SK-N-SH (cell line): ENCODE results near the gene CYB561. TPM values are rescaled to one million over a fixed set of nuclear protein-coding genes. Genes with fewer than 3 reads are reported as not detected.

Experiments
- CTCF ChIA-PET: fragments of 300-600, 350-600 bp; formaldehyde crosslinking; extraction: SDS; loops from one replicate; lab custom pipeline; 2021; lab: Yijun Ruan, JAX
- POLR2A ChIA-PET: fragments of 350-600 bp; sonication (Branson Sonifier 250); formaldehyde crosslinking; extraction: SDS; loops from one replicate; lab custom pipeline; 2020; ENCODE audit warnings: antibody characterized with exemption, inconsistent platforms; lab: Yijun Ruan, JAX
- DNase-seq: peaks from one replicate; pipeline ENCODE4 v3.0.0; 2012
- H2AFZ ChIP-seq: fragments of 200-600 bp; sonication (generic); 2 replicates; pipeline ENCODE4 v1.8.1; 2016; ENCODE audit warnings: antibody characterized with exemption, mild to moderate bottlenecking, low read depth
- H3F3A ChIP-seq: fragments of 200-600 bp; sonication (generic); replicated peaks from 2 replicates; pipeline ENCODE3; 2016; ENCODE audit warnings: antibody characterized with exemption, mild to moderate bottlenecking; ENCODE audit not compliant: insufficient read depth
- H3K27ac ChIP-seq, 2 experiments: fragments of 200-500 bp in 1 of 2; fragments of 200-600 bp in 1 of 2; sonication (Bioruptor generic) in 1 of 2; sonication (generic), shearing (Covaris generic) in 1 of 2; 2 replicates each; pipeline versions ENCODE4 v1.5.1 to v1.6.1; 2014 to 2016; ENCODE audit warnings: low read depth in 2 of 2, inconsistent platforms in 1 of 2, low read length in 1 of 2, mild to moderate bottlenecking in 1 of 2, mixed read lengths in 1 of 2
- H3K27me3 ChIP-seq: fragments of 200-600 bp; sonication (generic), shearing (Covaris generic); 2 replicates; pipeline ENCODE4 v1.6.1; 2016; ENCODE audit warnings: mixed run types; ENCODE audit not compliant: insufficient read depth
- H3K36me3 ChIP-seq, 2 experiments: fragments of 200-500 bp in 1 of 2; fragments of 200-600 bp in 1 of 2; sonication (Bioruptor generic) in 1 of 2; sonication (generic) in 1 of 2; replicated peaks in 1 of 2; 2 replicates each; pipeline versions ENCODE3 to v1.5.1; 2014 to 2016; ENCODE audit warnings: low read length in 1 of 2, mild to moderate bottlenecking in 1 of 2; ENCODE audit not compliant: insufficient read depth in 2 of 2, control insufficient read depth in 1 of 2
- H3K4me1 ChIP-seq, 2 experiments: fragments of 200-500 bp in 1 of 2; fragments of 200-600 bp in 1 of 2; sonication (Bioruptor generic) in 1 of 2; sonication (generic), shearing (Covaris generic) in 1 of 2; 2 replicates each; pipeline versions ENCODE4 v1.5.1 to v1.6.1; 2014 to 2016; ENCODE audit warnings: low read depth in 1 of 2, low read length in 1 of 2, mixed run types in 1 of 2; ENCODE audit not compliant: insufficient read depth in 2 of 2, control insufficient read depth in 1 of 2
- H3K4me2 ChIP-seq: fragments of 200-600 bp; sonication (generic), shearing (Covaris generic); 2 replicates; pipeline ENCODE4 v1.6.1; 2017; ENCODE audit warnings: mixed run types
- H3K4me3 ChIP-seq, 2 experiments: fragments of 200-500 bp in 1 of 2; fragments of 200-600 bp in 1 of 2; sonication (Bioruptor generic) in 1 of 2; sonication (generic), shearing (Covaris generic) in 1 of 2; 2 replicates each; pipeline versions ENCODE4 v1.5.1 to v1.8.1; 2014 to 2016; ENCODE audit warnings: low read depth in 2 of 2, inconsistent platforms in 1 of 2, low read length in 1 of 2, mild to moderate bottlenecking in 1 of 2, mixed read lengths in 1 of 2, moderate library complexity in 1 of 2
- H3K79me2 ChIP-seq: fragments of 200-600 bp; sonication (generic); 2 replicates; pipeline ENCODE4 v1.8.1; 2017; ENCODE audit warnings: mild to moderate bottlenecking; ENCODE audit not compliant: insufficient read depth
- H3K9ac ChIP-seq: fragments of 200-600 bp; sonication (generic); 2 replicates; pipeline ENCODE4 v1.6.1; 2017; ENCODE audit warnings: mixed run types
- H3K9me2 ChIP-seq: fragments of 200-600 bp; sonication (generic); 2 replicates; pipeline ENCODE4 v1.6.1; 2017; ENCODE audit warnings: mixed run types
- H3K9me3 ChIP-seq: fragments of 200-600 bp; sonication (generic); 2 replicates; pipeline ENCODE4 v1.6.1; 2017; ENCODE audit warnings: mixed run types, mild to moderate bottlenecking, moderate library complexity
- H4K20me1 ChIP-seq: fragments of 200-600 bp; sonication (generic); 2 replicates; pipeline ENCODE4 v1.6.1; 2017; ENCODE audit warnings: mild to moderate bottlenecking, mixed run types; ENCODE audit not compliant: insufficient read depth
- CHD2 ChIP-seq: fragments of 150-350 bp; IDR thresholded peaks from 2 replicates; pipeline ENCODE4 v1.6.1; 2018; ENCODE audit warnings: low read length; ENCODE audit not compliant: partially characterized antibody
- ELF1 ChIP-seq: IDR thresholded peaks from 2 replicates; pipeline ENCODE4 v1.4.0; 2012
- GATA2 ChIP-seq: sonication (generic); formaldehyde crosslinking; IDR thresholded peaks from 2 replicates; pipeline ENCODE4 v1.5.0; 2020; ENCODE audit warnings: mild to moderate bottlenecking, missing genetic modification reagents
- NFIC ChIP-seq: IDR thresholded peaks from 2 replicates; pipeline ENCODE4 v1.4.0; 2012; ENCODE audit warnings: borderline replicate concordance
- POLR2AphosphoS5 ChIP-seq: IDR thresholded peaks from 2 replicates; pipeline ENCODE4 v1.6.1; 2012; ENCODE audit warnings: low read depth, low read length
- RAD21 ChIP-seq: IDR thresholded peaks from 2 replicates; pipeline ENCODE4 v1.6.1; 2012; ENCODE audit warnings: mild to moderate bottlenecking, low read length
- SIN3A ChIP-seq: IDR thresholded peaks from 2 replicates; pipeline ENCODE4 v1.6.1; 2012; ENCODE audit warnings: low read depth, mild to moderate bottlenecking, low read length, moderate library complexity, borderline replicate concordance
- WGBS: methylation state at CpG from one replicate; pipeline ENCODE4 v1.1.6; 2017; ENCODE audit warnings: low lambda C conversion rate; 5-methylcytosine and 5-hydroxymethylcytosine counted together
- polyA plus RNA-seq, 3 experiments: library from polyadenylated mRNA; depleted of rRNA; stranded (reverse); fragments of >200 nt; gene quantifications; 2 replicates each; pipeline ENCODE4 v1.2.3, GENCODE V29; 2012
- TF ChIP-seq, protein P1 (sequence below): fragments of 200-600 bp; sonication (generic); IDR thresholded peaks from 2 replicates; pipeline ENCODE4 v1.6.1; 2017; ENCODE audit warnings: antibody characterized with exemption, mild to moderate bottlenecking, moderate library complexity

The CYB561 gene
- polyA plus RNA-seq, 1 of the 3 experiments (the other 2 are of a cell fraction): 28.3 TPM

DNA sequence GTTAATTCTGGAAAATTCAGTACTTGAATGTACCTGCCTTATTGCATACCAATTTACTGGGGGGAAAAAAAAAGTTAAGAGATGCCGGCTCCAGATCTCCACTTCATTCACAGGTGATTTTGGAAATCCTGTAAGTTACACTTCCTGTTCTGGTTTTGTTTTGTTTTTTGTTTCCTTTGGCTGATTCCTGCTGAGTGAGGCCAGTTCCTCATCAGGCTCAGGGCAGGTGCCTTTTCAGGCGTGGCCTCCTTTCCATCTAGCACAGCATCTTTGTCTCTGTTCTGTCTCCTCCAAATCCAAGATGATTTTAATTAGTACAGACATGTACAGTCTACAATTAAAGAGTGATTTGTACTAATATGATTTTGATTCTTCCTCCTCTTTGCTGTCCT is 19.2 kb downstream of the CYB561 start:
- Histone ChIP-seq H2AFZ (no peak overlapping the region), H3K9me3 (no peaks in the 10 kb centered on the region), H4K20me1 (no peaks in the 10 kb centered on the region)
- no peak for TF ChIP-seq SIN3A
- no peak for TF ChIP-seq GATA2 (CRISPR knock-in tag)
- TF ChIP-seq, all 33 proteins: peak for 0
- POLR2A ChIA-PET: interaction anchor here (0.9 to 13.8 kb wide), 5 partner anchors 8 to 274 kb away, joined by 3 to 572 read pairs (median 14); partner anchors contain the start of genes ACE, CYB561 and MAP3K3
- no peak for DNase-seq
- CTCF ChIA-PET: interaction anchor here (0.9 to 27.2 kb wide), 21 partner anchors 8 to 723 kb away, joined by 3 to 827 read pairs (median 23); partner anchors contain the start of genes ACE, CCDC47, CYB561 and DDX42
- H3K4me2 ChIP-seq: no peak overlapping the region
- no peak overlapping the region for H3K4me3 ChIP-seq
- 93% methylated on average over 2 of the region's 2 CpGs for WGBS
- no peak overlapping the region for H3K9ac ChIP-seq
- H3K4me1 ChIP-seq: peaks cover 4 to 62% of the 10 kb centered on the region in 2 experiments; a peak in 3 of 4 replicates
- peaks cover 14 to 55% of the 10 kb centered on the region in 2 experiments for H3K36me3 ChIP-seq
- peaks cover 34% of the 10 kb centered on the region for H3F3A ChIP-seq
- no peaks in the 10 kb centered on the region for H3K27me3 ChIP-seq
- peak overlapping the region in 1 of 2 experiments; percentile 77; a peak in 2 of 4 replicates for H3K27ac ChIP-seq
- no peaks in the 10 kb centered on the region for H3K79me2 ChIP-seq
- H3K9me2 ChIP-seq: no peaks in the 10 kb centered on the region

DNA sequence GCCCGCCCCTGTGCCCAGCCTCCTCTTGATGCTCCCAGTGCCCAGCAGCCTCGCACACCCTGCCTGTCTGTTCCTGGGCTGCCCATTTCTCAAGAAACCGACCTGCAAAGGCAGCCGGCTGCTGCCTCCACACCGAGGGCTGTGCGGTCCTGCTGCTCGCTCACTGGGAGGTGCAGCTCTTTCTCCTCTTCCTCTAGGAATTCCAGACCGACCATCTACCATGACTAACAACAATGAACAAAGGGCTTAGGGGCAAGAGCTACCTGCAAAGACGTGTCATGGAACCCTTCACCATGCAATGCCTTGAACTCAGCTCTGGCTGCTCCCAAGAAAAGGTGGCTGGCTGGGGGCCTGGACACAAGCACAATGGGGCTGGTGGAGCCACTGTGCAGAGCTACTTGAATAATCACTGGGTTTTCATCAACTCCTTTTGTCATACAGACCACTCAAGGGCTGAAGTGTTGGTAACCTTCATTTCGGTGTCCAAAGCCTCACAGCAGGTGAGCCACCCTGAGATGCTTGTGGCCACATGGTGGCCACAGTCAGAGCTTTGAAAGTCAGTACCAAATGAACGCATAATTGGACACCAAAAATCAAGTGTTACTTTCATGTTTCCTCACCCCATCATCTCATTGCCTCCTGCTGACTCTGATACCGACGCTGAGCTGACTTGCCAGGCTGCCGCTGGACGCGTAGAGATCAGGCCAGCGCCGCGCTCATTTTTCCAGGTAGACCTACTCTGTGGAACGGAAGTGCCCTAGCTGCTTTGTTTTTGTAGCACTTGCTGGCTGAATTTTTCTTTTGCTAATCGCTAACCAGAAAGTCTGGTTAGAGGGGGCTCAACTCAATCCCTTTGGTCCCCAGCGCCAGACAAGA is 19.8 kb downstream of the CYB561 start:
- CTCF ChIA-PET: interaction anchor here (0.6 to 27.2 kb wide), 89 partner anchors 11 to 725 kb away, joined by 3 to 827 read pairs (median 6); partner anchors contain the start of genes ACE, CCDC47, CYB561 and DCAF7

More for the DNA sequence above, 19.8 kb downstream of the CYB561 start:
- no peak for TF ChIP-seq CHD2
- TF ChIP-seq ELF1: no peak
- peak; percentile 13; the same call in 1 of the 2 replicates for TF ChIP-seq RAD21
- no peak; the same call in none of the 2 replicates for TF ChIP-seq POLR2AphosphoS5
- TF ChIP-seq, protein P1, sequence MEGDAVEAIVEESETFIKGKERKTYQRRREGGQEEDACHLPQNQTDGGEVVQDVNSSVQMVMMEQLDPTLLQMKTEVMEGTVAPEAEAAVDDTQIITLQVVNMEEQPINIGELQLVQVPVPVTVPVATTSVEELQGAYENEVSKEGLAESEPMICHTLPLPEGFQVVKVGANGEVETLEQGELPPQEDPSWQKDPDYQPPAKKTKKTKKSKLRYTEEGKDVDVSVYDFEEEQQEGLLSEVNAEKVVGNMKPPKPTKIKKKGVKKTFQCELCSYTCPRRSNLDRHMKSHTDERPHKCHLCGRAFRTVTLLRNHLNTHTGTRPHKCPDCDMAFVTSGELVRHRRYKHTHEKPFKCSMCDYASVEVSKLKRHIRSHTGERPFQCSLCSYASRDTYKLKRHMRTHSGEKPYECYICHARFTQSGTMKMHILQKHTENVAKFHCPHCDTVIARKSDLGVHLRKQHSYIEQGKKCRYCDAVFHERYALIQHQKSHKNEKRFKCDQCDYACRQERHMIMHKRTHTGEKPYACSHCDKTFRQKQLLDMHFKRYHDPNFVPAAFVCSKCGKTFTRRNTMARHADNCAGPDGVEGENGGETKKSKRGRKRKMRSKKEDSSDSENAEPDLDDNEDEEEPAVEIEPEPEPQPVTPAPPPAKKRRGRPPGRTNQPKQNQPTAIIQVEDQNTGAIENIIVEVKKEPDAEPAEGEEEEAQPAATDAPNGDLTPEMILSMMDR: no peak
- TF ChIP-seq NFIC: no peak
- no peaks in the 10 kb centered on the region for H3K9me3 ChIP-seq
- no peak for DNase-seq
- H3K9me2 ChIP-seq: no peaks in the 10 kb centered on the region
- peaks cover 29% of the 10 kb centered on the region for H3F3A ChIP-seq
- no peaks in the 10 kb centered on the region for H4K20me1 ChIP-seq
- peaks cover 0 to 56% of the 10 kb centered on the region in 2 experiments; a peak in 3 of 4 replicates for H3K4me1 ChIP-seq
- peak overlapping the region in 1 of 2 experiments; percentile 77; a peak in 2 of 4 replicates for H3K27ac ChIP-seq
- POLR2A ChIA-PET: interaction anchor here (0.6 to 13.8 kb wide), 16 partner anchors 9 to 348 kb away, joined by 3 to 572 read pairs (median 5); partner anchors contain the start of genes ACE, CYB561, DCAF7 and DDX42
- no peaks in the 10 kb centered on the region for H3K27me3 ChIP-seq
- H3K9ac ChIP-seq: no peak overlapping the region
- no peak overlapping the region for H3K4me3 ChIP-seq
- no peak overlapping the region for H2AFZ ChIP-seq
- H3K36me3 ChIP-seq: peaks cover 14 to 62% of the 10 kb centered on the region in 2 experiments
- no peaks in the 10 kb centered on the region for H3K79me2 ChIP-seq
- 95% methylated on average over 22 of the region's 22 CpGs for WGBS
- no peak overlapping the region for H3K4me2 ChIP-seq
